Natural killer cell treated with Interleukin-12 subunit alpha and Interleukin-12 subunit beta and Interleukin-15 and Interleukin-18, amount 100 ng/mL, for 72 hours (primary cell): ENCODE data around the gene CDC6. TPM values are rescaled to one million over a fixed set of nuclear protein-coding genes. Genes with fewer than 3 reads are reported as not detected.

Source experiments
- ATAC-seq, 2 donors: fragments of 150-1000 bp; cut with Tn5 transposase in 1 of 2; sonication (Bioruptor Pico), chemical (Tn5 transposase) in 1 of 2; 2 replicates each; pipeline ENCODE4 v1.10.0; 2021
- DNase-seq: peaks from one replicate; pipeline ENCODE4 v3.0.0; 2022; ENCODE audit warnings: low spot score
- H3K27ac Mint-ChIP-seq, 2 donors: 1 replicate in 1 of 2; 2 replicates in 1 of 2; pipeline ENCODE4 v1.8.0; 2022; ENCODE audit warnings: mixed read lengths in 2 of 2, mild to moderate bottlenecking in 1 of 2, moderate library complexity in 1 of 2
- H3K27me3 Mint-ChIP-seq, 2 donors: 1 replicate in 1 of 2; 2 replicates in 1 of 2; pipeline ENCODE4 v1.8.0; 2022; ENCODE audit warnings: mixed read lengths in 2 of 2
- H3K36me3 Mint-ChIP-seq: one replicate; pipeline ENCODE4 v1.8.0; 2022; ENCODE audit warnings: mixed read lengths
- H3K4me1 Mint-ChIP-seq, 2 donors: 1 replicate in 1 of 2; 2 replicates in 1 of 2; pipeline ENCODE4 v1.8.0; 2022; ENCODE audit warnings: low read depth in 2 of 2, mixed read lengths in 2 of 2, mild to moderate bottlenecking in 1 of 2
- H3K4me3 Mint-ChIP-seq: one replicate; pipeline ENCODE4 v1.8.0; 2022; ENCODE audit warnings: mixed read lengths
- H3K9me3 Mint-ChIP-seq: 2 replicates; pipeline ENCODE4 v1.8.0; 2022; ENCODE audit warnings: mixed read lengths
- total RNA-seq, 2 donors: library from RNA; stranded (reverse); gene quantifications; one replicate each; pipeline ENCODE4 v1.2.3, GENCODE V29; 2022

The CDC6 gene
- total RNA-seq, 2 donors from 2014 or later: 79.2 to 172 TPM

- peak overlapping the region; percentile 93 for H3K4me3 Mint-ChIP-seq
- no peaks in the 10 kb centered on the region for H3K9me3 Mint-ChIP-seq
- DNase-seq (peak; percentile 92), ATAC-seq (peak; percentile 87 to 90)
- H3K36me3 Mint-ChIP-seq: no peaks in the 10 kb centered on the region
- H3K27me3 Mint-ChIP-seq: no peaks in the 10 kb centered on the region
- H3K27ac Mint-ChIP-seq: peak overlapping the region; percentile 98 to 99
- peaks cover 80 to 89% of the 10 kb centered on the region in 2 donors for H3K4me1 Mint-ChIP-seq
Measured at GRCh38 chr17:40317880-40318829, 30.5 kb downstream of the CDC6 start.

- Mint-ChIP-seq H3K27ac (peak overlapping the region; percentile 98 to 99), H3K4me1 (peaks cover 80 to 90% of the 10 kb centered on the region in 2 donors), H3K27me3 (no peaks in the 10 kb centered on the region), H3K36me3 (no peaks in the 10 kb centered on the region), H3K9me3 (no peaks in the 10 kb centered on the region), H3K4me3 (peak overlapping the region; percentile 93)
- ATAC-seq (no peak), DNase-seq (no peak)
Measured at GRCh38 chr17:40318830-40319391, 31.2 kb downstream of the CDC6 start.

GRCh38 chr17:40319651-40320540, 32.2 kb downstream of the CDC6 start:
- peaks cover 77 to 89% of the 10 kb centered on the region in 2 donors for H3K4me1 Mint-ChIP-seq
- no peaks in the 10 kb centered on the region for H3K9me3 Mint-ChIP-seq
- peak overlapping the region; percentile 98 to 99 for H3K27ac Mint-ChIP-seq
- H3K27me3 Mint-ChIP-seq: no peaks in the 10 kb centered on the region
- DNase-seq (peak; percentile 74), ATAC-seq (no peak)
- no peaks in the 10 kb centered on the region for H3K36me3 Mint-ChIP-seq
- peak overlapping the region; percentile 93 for H3K4me3 Mint-ChIP-seq

- Mint-ChIP-seq H3K27ac (peak overlapping the region; percentile 98 to 99), H3K9me3 (no peaks in the 10 kb centered on the region), H3K27me3 (no peaks in the 10 kb centered on the region), H3K4me3 (peak overlapping the region; percentile 93), H3K36me3 (no peaks in the 10 kb centered on the region), H3K4me1 (peaks cover 82 to 90% of the 10 kb centered on the region in 2 donors)
- DNase-seq (no peak), ATAC-seq (no peak)
Measured at GRCh38 chr17:40320756-40321523, 33.3 kb downstream of the CDC6 start.

- Mint-ChIP-seq H3K9me3 (no peaks in the 10 kb centered on the region), H3K4me1 (peaks cover 82 to 90% of the 10 kb centered on the region in 2 donors), H3K27me3 (no peaks in the 10 kb centered on the region), H3K4me3 (peak overlapping the region; percentile 93), H3K27ac (peak overlapping the region; percentile 98 to 99), H3K36me3 (no peaks in the 10 kb centered on the region)
- no peak for DNase-seq
- ATAC-seq: no peak
Measured at GRCh38 chr17:40321524-40321929, 33.8 kb downstream of the CDC6 start.

- peak overlapping the region; percentile 98 to 99 for H3K27ac Mint-ChIP-seq
- peaks cover 84 to 93% of the 10 kb centered on the region in 2 donors for H3K4me1 Mint-ChIP-seq
- peak overlapping the region; percentile 93 for H3K4me3 Mint-ChIP-seq
- H3K27me3 Mint-ChIP-seq: no peaks in the 10 kb centered on the region
- no peaks in the 10 kb centered on the region for H3K9me3 Mint-ChIP-seq
- H3K36me3 Mint-ChIP-seq: no peaks in the 10 kb centered on the region
- ATAC-seq: no peak
- no peak for DNase-seq
Measured at GRCh38 chr17:40321961-40322357, 34.3 kb downstream of the CDC6 start.

- H3K9me3 Mint-ChIP-seq: no peaks in the 10 kb centered on the region
- H3K27ac Mint-ChIP-seq: peak overlapping the region; percentile 98 to 99
- DNase-seq (peak; percentile 90), ATAC-seq (peak; percentile 69 to 76)
- H3K4me1 Mint-ChIP-seq: peaks cover 82 to 94% of the 10 kb centered on the region in 2 donors
- peak overlapping the region; percentile 93 for H3K4me3 Mint-ChIP-seq
- H3K27me3 Mint-ChIP-seq: no peaks in the 10 kb centered on the region
- H3K36me3 Mint-ChIP-seq: no peaks in the 10 kb centered on the region
Measured at GRCh38 chr17:40322358-40323315, 35.0 kb downstream of the CDC6 start.

GRCh38 chr17:40323391-40324381, 36.0 kb downstream of the CDC6 start:
- peak; percentile 82 for DNase-seq
- Mint-ChIP-seq H3K9me3 (no peaks in the 10 kb centered on the region), H3K27me3 (no peaks in the 10 kb centered on the region), H3K36me3 (no peaks in the 10 kb centered on the region), H3K27ac (peak overlapping the region; percentile 98 to 99), H3K4me3 (peak overlapping the region; percentile 93), H3K4me1 (peaks cover 82 to 94% of the 10 kb centered on the region in 2 donors)
- ATAC-seq: peak; percentile 28 to 40

- Mint-ChIP-seq H3K4me1 (peaks cover 74 to 91% of the 10 kb centered on the region in 2 donors), H3K27ac (peak overlapping the region; percentile 98 to 99), H3K4me3 (peak overlapping the region; percentile 93), H3K36me3 (no peaks in the 10 kb centered on the region), H3K27me3 (no peaks in the 10 kb centered on the region), H3K9me3 (no peaks in the 10 kb centered on the region)
- ATAC-seq: no peak
- no peak for DNase-seq
Measured at GRCh38 chr17:40325156-40326013, 37.7 kb downstream of the CDC6 start.

- DNase-seq (peak; percentile 75), ATAC-seq (peak; percentile 36 to 50)
- peak overlapping the region; percentile 98 to 99 for H3K27ac Mint-ChIP-seq
- H3K4me1 Mint-ChIP-seq: peaks cover 73 to 88% of the 10 kb centered on the region in 2 donors
- no peaks in the 10 kb centered on the region for H3K36me3 Mint-ChIP-seq
- no peaks in the 10 kb centered on the region for H3K27me3 Mint-ChIP-seq
- peak overlapping the region; percentile 93 for H3K4me3 Mint-ChIP-seq
- no peaks in the 10 kb centered on the region for H3K9me3 Mint-ChIP-seq
Measured at GRCh38 chr17:40326014-40326831, 38.5 kb downstream of the CDC6 start.
